Activated CD8-positive, alpha-beta memory T cell treated with anti-CD3 and anti-CD28 coated beads for 24 hours (primary cell): ENCODE data around the gene SPOP.
"Not testable (repeated sequence)": the region's sequence is repeated elsewhere in the genome, so short reads cannot be mapped to it uniquely, and the experiment has no call there.

Source experiments
- DNase-seq: peaks from one replicate; pipeline ENCODE4 v3.0.0-alpha.2; 2020

SPOP gene

DNA sequence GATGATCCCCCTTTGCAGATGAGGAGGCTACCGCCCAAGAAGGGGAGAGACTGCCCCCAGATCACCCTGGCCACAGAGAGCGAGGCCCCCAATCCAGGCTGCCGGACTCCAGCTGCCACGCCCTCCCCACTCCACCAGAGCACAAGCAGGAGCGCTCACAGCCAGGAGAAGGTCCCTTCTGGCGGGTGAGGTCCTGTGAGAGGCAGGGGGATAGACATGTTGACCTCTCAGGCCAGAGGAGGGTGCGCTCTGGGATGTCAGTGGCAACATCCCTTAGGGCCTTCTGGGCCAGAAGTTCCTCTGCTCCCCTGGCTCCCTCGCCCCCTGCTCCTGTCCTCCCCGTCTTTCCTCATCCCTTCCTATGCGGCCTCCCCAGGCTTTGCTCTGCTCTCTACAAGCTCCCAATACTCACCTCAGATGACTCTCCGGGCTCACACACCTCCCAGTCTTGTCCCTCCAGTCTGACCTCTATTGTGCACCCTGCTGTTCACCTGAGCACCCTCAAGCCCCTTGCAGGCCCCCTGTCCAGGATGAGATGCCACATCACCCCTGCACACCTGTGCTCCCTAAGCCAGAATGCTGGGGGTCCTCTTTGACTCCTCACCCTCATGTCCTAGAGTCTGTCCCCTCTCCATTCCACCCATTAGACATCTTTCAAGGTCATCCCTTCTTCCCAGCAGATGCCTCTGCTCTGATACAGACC is 107.2 kb downstream of the SPOP start:
- DNase-seq: no peak

DNA sequence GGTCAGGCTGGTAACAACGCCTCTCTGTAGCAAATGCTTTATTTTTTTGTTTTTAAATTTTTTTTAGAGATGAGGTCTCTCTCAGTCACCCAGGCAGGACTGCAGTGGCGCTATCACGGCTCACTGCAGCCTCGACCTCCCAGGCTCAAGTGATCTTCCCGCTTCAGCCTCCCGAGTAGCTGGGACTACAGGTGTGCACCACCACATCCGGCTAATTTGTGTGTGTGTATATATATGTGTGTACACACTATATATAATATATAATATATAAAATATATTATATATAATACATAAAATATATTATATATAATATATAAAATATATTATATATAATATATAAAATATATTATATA is 109.2 kb downstream of the SPOP start:
- not testable (repeated sequence) for DNase-seq

DNA sequence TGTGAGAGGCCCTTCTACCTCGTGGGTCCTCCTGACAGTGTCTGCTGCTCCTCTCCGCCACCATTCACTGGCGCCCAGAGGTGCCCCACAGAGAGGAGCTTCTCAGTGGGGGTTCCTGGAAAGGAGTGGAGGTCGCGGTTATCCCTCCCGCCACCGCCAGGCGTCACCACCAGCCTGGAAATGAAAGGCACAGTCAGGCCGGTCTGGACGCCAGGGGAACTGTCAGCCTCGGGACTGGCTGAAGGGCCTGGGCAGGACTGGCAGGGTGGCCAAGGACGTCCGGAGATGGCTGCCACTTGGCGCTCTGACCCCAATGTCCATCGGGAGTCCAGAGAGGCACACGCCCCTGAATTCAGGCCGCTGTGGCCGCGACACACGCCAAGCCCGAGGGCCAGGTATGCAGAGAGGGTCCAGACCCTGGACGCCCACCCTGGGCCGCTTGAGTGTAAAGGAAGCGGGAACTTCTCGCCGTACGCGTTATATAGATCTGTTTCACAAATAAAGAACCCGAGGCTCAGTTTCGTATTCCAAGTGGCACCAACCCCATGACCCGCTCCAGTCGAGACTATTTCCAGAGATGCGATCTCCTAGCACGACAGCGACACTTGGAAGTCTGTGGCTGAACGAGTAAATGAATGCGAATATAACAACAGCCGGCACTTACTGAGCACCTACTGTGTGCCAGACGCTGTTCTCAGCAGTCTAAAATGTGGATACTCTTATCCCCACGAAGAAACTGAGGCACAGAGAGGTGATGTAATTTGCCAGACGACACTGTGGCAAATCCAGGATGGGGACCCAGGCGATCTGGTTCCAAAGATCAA is 109.8 kb downstream of the SPOP start:
- DNase-seq: peak; percentile 96

DNA sequence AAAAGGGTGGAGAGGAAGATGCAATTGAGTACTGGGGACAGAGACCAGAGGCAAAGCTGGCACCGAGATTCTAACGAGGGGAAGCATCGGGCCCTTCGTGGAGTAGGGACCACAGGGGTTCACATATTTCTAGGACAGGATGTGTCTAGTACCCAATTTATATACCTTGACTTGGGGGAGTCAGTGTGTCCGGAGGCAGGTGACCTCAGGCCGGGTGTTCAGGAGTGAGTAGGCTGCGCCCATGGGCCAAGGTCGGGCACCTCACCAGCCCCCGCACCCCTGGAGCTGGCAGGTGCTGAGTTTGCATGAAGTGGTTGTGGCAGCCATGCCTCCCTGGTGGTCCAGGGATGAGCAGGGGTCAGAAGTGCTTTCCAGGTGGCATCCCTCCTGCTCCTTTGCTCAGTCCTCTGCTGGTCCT is 110.8 kb downstream of the SPOP start:
- no peak for DNase-seq

DNA sequence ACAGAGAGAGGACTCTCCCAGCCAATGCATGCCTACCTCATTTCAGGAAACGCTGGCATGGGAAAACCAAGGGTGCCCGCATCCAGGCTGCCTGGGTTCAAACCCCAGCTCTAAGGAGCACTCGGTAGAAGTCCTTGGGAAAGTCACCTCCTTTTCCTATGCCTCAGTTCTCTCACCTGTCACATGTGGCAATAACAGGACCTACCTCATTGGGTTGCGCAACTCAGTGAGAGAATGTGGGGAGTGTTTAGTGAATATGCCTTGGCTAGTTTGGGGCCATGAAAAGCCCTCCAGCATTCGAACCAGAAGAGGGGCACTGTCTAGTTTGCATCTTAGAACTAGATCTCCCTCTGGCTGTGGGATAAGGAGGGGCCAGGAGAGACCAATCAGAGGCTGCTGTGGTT is 111.2 kb downstream of the SPOP start:
- no peak for DNase-seq

DNA sequence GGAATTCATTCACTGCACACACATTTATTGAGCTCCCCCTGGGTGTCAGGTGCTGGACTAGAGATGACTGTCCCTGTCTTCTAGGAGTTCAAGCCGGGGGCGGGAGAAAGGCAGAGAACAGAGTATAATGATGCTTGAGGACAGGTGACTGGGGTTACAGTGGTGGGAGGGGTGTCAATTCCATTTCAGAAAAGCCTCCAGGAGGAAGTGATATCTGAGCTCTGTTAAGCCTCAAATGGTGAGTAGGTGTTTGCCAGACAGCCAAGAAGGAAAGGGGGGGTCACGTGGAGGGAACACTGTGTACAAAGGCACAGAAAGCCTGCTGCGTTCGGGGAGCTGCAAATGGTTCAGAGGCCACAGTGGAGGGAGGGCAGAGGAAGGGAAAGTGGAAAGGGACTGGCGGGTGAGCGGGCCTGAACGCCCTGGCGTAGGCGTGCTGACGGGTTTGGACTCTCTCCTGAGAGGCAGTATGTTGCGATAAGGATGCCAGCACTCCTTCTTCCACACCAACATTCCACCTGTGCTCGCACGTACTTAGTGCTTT is 111.9 kb downstream of the SPOP start:
- no peak for DNase-seq

DNA sequence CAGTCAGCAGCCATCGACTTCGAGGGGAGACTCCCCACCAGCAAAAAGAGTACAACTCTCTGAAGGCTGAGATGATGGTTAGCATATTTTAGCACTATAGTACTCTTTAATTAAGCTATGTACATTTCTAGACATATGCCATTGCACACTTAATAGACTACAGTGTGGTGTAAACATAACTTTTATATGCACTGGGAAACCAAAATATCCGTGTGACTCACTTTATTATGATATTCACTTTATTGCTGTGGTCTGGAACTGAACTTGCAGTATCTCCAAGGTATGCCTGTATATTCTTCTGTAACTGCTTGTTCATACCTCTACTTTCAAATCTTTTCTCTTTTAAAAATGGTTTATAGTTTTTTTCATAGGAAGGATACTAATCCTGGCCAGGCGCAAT is 113.3 kb downstream of the SPOP start:
- no peak for DNase-seq

DNA sequence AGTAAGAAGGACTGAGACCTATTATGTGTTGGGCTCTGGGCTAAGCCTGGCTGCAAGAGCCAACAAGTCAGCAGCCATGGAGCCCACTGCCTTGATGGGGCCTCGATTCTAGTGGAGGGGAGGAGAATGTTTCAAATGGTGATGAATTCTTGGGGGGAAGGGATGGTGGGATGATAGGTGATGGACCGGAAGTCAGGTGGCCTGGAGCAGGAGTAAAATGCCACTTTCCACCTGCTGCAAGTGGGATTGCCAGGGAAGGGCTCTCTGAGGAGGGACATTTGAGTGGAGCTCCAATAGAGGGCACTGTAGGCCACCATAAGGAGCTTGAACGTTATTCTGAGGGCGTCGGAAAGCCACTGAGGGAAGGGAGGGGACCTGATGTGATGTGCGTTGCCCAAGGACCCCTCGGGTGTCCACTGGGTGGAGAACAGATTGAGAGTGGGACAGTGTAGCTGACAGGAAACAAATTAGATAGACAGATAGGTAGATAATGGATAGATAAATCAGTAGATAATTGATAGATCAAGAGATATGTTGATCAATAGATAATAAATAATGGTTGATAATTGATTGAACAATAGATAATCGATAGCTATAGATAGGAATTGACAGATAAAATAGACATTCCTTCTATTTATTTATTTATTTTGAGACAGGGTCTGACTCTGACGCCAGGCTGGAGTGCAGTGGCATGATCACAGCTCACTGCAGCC is 120.4 kb downstream of the SPOP start:
- no peak for DNase-seq

DNA sequence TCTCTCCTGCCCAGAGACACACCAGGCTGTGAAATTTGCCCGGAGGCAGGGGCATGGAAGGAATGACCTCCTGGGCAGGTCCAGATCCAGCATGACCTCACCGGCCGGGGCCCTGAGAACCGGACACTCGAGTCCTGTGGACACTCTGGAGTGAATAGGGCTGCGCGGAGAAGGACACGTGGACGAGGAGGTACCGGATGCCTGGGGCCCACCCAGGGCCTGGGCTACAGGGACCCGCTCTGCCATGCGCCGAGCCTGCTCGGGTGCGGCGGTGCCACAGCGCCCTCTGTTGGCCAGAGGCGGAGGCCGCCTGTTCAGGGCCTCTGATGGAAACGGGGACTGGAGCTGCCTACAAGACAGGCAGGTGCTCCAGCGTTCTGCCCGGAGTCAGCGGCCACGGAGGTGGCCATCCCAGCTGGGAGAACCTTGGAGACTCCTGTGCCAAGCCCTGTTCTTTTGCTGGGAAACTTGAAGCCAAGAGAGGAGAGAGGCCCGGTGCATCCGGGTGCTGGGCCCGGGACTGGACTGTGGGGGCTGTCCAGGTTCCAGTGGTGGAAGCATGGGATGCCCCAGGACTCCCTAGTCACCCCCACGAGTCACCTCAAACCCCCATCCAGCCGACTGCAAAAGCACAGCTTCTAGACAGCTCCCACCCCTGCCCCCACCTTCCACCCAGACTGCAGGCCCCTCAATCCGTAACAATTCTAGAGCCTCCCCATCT is 121.5 kb downstream of the SPOP start:
- DNase-seq: peak; percentile 95

DNA sequence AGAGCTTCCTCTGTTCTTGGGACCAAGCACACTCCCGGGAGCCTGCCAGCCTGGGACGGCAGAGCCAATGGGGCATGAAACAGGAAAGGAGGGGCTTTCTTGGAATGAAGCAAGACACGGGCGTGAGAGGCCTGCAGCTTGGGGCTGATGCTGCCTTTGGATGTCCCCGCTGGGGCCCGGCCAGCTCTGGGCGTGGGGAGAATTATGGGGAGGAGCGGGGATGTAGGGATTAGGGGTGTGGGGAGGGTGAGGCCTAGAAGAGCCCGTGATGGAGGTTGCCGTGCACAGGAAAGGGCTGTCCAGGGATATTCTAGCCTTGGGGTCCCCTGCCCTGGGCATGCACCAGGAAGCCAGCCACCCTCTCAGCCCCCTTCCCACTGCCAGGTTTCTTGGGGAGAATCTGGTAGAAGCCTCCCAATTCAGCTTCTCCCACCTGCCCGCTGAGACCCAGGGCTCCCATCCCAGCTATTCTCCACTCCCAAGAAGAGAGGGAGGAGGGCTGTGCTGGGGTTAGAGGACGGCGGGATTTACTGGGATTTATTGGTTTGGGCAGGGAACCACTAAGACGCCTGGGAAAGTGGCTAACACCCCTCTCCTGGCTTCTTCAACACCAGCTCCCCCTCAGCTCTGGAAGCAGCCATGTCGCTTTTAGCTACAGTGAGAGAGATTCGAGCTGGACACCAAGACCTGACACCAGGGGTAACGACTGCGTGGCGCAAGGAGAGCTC is 122.2 kb downstream of the SPOP start:
- DNase-seq: no peak

DNA sequence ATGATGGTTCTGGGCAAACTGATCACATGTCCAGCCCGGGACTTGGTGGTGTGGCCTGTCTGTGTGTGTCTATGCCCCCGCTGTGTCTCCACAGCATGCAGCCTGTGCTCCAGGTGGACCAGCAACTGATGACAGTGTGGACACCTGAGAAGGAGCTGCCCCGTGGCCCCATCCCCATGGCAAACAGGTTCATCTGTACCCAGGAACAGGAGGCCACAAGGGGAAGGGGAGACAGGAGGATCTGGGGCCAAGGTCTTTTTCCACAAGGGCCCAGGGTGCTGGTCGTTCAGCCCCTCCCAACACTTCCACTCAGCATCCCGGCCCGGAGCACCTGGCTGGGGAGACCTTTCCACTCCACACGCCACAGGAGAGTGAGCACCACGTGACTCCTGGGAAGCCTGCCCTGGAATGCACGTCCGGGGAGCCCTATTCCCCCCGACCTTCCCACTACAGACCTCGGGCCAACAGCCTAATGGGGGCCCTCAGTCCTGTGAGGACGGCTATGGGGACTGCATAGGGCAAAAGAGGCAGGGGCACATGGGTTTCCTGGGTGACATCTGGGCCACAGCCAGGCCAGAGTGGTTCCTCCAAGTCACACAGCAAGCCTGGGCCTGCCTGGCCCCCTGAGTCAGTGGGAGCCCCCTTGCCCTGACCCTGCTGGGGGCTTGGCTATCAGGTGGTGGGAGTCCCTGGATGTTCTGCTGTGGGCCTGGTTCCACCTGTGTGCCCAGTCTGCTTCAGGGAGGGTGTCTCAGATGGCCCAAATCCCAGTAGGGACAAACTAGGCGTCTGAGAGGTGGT is 123.0 kb downstream of the SPOP start:
- DNase-seq: no peak

DNA sequence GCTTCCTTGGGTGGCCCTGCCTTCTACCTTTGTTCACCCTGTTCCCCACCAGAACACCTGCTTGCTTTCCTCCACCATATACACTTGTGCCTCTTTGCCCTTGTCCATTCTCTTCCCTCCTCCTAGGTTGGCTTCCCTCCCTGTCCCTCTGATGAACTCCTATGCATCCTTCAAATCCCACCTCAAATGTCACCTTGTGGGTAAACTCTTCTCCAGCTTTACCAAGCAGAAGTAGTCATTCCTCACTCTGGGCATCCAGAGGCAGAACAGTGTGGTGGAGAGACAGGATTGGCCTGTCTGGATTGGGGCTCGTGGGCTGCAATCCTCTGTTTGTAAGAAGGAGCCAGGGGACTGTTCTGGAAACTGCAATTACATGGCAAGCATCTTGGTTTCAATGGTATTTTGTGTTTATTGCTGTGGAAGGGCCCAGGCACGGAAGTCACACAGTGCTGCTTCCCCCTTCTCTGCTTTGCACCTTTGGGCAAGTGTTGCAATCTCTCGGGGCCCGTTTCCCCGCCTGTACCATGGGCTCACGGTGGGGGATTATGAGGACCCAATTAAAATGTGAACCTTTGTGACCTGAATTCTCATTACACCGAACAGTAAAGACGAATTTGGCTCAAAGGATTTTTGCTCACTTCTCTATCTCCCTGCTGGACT is 124.1 kb downstream of the SPOP start:
- DNase-seq: no peak

DNA sequence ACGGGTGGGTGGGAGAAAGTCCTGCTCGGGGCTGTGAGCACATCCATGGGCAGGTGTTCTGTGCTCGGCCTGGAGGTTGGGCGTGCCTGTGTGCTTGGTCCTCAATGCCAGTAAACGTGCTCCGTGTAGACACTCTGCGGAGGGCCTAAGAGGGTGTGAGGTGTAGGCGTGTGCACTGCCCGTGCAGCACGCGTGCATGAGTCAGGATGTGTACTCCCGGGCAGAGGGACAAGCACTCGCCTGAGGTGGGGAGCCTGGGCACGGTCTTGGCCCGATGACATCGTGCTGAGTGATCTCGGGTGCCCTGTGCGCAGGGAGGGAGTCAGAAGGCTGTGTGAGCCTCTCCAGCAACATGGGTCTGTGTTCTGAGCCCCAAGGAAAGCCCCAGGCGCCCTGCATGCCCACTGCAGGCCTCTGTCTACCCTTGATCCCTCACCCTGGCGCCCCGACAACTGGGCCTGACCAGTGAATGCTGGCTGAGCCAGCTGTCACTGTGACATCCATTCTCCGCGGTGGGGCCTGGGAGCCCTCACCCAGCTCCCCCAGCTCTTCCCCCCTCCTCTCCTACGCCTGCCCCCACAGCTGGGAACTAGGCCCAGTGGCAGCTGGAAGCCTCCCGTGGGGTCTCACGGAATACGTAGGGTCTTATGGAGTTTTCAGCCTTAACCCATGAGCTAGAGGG is 125.7 kb downstream of the SPOP start:
- no peak for DNase-seq

DNA sequence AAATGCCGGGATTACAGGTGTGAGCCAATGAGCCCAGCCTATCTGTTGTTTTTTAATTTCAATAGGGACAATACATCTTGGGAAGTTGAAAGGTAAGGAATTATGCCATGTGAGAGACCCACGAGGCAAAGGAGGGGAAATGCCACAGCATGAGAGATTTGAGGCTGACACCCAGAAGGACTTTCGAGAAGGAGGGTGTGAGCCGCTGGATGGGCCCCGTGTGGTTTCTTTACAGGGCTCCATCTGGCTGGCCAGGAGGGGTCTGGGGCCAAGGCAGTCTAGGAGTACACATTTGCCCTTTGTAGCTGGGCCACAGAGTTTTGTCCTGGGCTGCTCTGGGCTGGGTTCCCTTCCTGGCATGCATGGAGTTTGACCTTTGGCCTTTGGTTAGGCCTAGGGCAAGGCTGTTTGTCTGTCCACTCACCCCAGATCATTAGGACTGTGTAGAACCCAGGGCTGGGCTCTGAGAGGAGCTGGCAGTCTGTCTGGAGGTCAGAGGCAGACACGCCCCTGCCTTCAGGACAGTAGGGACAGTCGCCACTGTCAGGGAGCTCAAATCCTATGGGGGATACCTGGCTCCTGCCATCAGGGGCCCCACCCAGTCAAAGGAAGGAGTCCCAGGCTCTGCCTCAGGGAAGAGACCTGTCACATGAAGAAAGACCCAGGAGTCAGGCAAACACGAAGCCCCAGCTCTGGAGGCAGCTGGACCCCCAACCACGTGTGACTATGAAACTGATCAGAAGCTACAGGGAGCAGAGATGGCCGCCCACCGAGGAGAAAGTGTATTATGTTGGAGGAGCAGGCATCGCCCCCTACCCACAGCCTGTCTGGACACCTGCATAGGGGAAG is 126.5 kb downstream of the SPOP start:
- DNase-seq: no peak

DNA sequence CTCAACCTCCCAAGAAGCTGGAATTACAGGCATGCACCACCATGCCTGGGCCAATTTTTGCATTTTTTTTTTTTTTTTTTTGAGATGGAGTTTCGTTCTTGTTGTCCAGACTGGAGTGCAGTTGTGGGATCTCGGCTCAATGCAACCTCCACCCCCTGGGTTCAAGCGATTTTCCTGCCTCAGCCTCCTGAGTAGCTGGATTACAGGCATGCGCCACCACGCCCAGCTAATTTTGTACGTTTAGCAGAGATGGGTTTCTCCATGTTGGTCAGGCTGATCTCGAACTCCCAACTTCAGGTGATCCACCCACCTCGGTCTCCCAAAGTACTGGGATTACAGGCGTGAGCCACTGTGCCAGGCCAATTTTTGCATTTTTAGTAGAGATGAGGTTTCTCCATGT is 127.1 kb downstream of the SPOP start:
- not testable (repeated sequence) for DNase-seq

DNA sequence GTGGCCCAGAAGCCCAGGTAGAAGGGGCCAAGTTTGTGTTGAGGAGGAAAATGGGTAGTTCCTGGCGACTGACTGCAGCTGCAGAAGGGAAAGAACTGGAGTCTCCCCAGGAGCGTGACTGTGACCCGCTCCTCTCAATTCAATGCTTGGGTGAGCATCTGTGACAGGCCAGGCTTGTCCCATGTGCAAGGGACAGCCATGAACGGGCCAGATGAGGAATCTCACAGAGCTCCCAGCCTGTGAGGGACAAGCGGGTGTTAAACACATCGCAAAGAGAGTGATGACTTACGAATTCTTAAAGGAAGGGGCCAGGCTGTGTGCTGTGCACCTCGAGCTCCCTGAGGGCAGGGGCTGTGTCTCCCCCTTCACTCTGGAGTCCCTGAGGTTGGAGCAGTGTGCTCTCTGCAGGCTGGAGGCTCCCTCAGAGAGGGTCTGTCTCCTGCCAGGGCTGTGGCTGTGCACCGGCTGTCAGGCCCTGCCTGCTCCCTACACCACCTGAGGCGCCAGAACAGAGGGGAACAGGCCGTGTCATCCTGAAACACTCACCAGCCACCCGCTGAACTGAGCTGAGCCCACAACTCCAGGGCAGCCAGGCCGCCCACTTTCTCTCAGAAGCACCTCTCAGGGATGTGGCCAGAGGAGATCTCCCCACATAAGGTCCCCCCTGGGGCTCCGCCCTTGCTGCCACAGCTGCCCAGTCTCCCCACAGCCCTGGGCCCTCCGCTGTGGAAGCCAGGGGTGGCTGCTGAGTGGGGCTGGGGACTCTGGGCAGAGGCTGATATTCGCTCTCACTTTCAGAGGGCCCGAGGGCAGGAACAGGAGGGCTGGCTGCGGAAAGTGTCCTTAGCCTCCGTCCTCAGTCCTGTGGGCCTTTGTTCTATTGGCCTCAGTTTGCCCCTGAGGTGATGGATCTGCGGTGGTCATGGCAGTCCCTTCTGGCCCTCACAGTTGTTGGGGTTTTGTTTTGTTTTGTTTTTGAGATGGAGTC is 127.9 kb downstream of the SPOP start:
- no peak for DNase-seq

DNA sequence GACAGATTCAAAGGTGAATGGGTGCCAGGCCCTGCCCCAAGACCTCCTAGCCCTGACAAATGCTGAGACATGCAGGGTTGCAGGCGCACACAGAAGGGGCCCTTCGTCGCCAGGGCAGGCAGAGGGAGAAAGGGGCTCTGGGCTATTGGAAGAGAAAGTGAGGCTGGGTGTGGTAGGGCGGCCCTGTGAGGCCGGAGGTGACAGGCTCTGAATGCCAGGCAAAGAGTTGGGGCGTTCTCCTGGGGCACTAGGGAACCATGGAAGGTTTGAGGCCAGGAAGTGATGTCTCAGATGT is 128.6 kb downstream of the SPOP start:
- no peak for DNase-seq
